ENCODE results near the gene GRK2.

Gene GRK2

DNA sequence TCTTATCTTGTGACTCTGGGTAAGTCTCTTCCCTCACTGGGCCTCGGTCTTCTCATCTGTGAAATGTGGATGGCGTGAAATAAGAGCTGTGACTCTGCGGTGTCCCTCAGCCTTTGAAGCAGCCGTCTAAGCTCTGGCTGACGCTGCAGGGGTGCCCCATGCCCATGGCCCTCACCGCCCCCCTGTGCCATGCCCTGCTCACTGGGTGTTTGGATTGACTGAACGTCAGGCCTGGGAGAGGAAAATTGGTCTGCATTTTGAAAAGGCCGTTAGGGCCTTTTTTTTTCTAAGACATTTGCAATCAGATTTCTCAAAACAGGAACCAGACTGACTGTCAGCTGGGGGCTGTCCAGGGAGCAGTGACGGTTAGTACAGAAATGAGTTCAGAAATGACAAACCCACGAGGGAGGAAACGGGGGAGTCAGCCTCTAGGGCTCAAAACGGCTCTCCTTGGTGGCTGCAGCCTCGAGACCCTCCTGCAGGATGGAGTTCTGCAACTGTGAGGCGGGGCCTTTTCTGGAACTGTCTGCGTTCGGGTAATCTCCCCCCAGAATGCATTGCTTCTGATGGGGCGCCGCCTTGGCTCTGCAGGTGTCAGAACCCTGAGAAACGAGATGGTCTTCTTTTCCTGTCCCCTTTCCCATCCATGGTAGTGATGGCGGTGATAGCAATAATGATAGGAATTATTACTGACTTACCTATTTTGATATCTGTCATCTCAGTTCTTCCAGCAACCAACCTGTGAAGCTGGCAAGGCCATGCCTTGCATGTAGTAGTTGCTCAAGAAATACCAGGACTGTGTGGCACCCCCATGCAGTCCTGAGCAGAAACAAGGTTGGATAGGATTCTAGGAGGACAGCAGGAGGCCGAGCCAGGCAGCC, 2.0 kb downstream of the GRK2 start:
- DNase-seq, result peak in 2 of 10 donors; percentile 74 to 79
- intact Hi-C loops (cut with DNase I), result loop anchor here (5.0 kb wide), 1 partner anchor 114 kb away; no protein-coding TSS in a partner anchor

DNA sequence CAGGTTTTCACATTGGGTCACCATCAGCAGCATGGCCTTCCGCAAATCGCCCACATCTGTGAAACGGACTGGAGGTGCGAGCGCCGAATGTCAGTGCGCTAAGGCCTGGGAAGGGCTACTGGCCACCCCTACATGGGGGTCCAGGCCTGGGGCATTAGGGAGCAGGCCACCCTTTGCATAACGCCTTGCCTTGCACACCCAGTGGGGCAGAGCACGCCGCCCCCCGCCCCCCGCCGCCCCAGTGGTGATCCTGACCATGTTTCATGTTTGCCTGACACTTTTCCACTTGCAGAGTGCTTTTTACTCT, 2.6 kb downstream of the GRK2 start:
- DNase-seq, result peak in 2 of 10 donors; percentile 66 to 76
- intact Hi-C loops (cut with DNase I), result loop anchor here (5.0 kb wide), 1 partner anchor 113 kb away; no protein-coding TSS in a partner anchor

DNA sequence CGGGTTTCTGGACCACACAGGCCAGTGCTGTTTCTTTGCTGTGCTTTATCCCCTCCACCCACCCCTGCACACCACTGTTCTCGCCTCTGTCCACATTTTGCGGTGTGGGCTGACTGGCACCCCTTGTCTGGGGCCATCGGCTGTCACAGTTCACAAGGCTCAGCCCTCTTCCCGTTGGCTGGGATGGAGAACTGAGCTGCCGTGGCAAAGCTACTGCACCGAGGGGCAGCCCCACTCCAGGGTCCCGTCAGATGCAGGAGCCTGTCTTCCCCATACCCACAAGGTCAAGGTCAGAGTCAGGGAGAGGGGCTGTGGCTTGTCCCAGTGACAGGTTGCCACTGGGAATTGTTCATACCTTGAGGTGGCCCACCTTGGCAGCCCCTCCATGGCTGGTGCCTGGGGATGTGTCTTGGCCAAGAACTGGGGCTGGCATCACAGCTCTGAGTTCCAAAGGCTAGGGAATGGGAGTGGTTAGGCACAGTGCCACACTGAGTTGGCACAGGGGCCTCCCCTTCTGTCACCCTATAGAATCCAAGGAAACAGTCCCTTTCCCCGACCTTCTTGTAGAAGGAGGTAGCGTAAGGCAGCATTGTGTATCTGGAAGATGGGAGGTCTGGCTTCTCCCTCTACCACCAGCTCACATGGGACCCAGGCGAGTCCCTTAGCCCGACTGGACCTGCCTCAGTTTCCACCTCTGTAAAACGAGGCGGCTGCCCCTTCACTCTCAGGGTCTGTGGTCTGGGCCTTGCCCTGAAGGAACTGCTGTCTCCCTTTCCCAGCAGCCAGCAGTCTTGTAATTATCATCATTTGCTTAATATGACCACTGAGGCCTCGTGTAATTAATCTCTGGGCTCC, 3.4 kb downstream of the GRK2 start:
- intact Hi-C loops (cut with DNase I), result loop anchor here (5.0 kb wide), 1 partner anchor 113 kb away; no protein-coding TSS in a partner anchor
- DNase-seq, result peak in 4 of 10 donors; percentile 24 to 75 (median 66)

DNA sequence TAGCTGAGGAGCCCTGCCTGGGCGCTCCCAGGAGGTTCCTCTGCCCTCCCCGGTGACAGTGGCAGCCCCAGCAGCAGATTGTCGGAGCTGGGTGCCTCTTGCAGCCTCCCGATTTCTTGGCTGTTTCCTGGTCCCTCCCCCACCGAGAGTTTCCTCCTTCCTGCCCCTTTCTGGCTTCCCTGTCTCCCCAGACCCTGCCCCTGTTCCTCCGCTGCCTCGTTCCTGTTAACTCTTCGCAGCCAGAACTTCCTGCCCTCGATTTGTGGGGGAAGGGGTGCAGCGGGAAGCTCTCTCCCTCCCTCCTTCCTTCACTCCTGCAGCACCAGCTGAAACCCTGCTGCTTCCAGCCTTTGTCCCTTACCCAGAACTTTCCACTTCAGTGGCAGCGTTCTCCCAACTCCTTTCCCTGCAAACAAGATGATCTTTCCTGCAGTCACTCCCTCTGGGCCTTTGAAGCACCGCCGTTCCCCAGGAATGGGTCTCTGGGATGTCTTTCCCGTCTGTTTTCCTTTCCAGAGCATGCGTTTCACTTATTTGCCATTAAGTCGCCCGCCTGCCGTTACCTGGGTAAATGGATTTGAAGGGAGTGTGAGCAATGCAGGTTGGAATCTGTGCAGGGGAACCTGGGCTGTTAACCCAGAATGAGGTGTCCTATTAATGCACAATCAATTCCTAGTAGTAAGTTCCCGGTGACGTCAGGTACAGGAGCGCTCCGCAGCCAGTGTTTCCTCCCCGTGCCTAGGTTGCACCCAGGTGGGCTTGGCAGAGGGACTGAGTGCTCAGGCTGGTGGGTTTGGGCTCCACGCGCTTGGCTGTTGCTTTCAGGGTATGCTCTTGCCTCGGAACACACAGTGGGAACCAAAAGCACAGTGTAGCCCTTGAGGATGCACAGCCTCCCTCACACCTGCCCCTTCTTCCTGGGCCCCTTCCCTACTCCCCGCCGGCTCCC, 4.3 kb downstream of the GRK2 start:
- DNase-seq, result peak in 3 of 10 donors; percentile 75 to 86 (median 84)
- intact Hi-C loops (cut with DNase I), result no loop called here

DNA sequence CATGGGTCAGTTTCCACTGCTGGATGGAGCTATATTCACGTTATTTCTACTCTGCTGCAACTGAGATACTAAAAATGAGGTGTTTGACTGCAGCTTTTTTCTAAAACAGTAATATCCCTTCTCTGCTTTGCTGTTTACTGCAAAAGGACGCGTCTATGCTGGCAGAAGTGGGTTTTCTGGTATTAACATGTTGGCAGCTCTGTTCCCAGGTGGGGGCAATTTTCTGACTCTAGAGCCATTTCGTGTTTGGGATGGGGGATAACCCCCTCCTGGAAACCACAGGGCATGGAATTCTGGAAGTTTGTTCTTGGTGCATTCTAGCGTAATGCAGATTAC, 4.9 kb downstream of the GRK2 start:
- no peak for DNase-seq
- intact Hi-C loops (cut with DNase I), result no loop called here

DNA sequence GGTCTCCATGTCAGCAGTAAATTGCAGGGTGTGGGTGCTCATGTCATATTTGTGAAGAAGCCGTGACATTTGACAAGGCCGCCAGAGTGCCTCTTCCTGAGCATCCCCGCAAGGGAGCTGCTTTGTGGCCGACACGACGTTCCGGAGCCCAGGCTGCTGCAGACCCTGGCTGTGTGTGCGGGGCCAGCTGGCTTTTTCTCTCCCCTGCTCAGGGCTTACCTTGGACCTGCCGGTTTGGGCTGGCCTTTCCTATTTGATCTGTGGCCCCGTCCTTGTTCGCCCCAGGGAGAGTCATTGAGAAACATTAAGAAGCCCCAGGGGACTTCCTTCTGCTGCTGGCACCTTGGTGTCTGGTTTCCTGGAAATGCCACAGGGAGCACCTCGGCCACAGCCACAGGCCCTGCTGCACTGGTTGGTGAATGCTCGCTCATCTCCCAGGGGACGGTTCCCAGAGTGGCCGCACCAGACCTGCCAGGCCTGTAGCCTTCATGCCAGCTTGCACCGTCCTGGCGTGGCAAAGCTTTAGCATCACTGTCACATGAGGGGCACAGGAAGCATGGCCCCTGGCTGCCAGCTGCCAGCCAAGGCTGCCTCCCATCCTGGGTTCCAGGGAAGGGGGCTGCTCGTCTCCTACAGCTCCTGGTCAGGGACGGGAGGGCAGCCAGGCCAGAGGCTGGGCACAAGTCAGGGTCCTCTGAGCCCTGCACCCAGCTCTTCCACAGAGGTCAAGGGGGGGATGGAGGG, 5.4 kb downstream of the GRK2 start:
- intact Hi-C loops (cut with DNase I), result no loop called here
- peak in 3 of 10 donors; percentile 59 to 83 (median 77) for DNase-seq

DNA sequence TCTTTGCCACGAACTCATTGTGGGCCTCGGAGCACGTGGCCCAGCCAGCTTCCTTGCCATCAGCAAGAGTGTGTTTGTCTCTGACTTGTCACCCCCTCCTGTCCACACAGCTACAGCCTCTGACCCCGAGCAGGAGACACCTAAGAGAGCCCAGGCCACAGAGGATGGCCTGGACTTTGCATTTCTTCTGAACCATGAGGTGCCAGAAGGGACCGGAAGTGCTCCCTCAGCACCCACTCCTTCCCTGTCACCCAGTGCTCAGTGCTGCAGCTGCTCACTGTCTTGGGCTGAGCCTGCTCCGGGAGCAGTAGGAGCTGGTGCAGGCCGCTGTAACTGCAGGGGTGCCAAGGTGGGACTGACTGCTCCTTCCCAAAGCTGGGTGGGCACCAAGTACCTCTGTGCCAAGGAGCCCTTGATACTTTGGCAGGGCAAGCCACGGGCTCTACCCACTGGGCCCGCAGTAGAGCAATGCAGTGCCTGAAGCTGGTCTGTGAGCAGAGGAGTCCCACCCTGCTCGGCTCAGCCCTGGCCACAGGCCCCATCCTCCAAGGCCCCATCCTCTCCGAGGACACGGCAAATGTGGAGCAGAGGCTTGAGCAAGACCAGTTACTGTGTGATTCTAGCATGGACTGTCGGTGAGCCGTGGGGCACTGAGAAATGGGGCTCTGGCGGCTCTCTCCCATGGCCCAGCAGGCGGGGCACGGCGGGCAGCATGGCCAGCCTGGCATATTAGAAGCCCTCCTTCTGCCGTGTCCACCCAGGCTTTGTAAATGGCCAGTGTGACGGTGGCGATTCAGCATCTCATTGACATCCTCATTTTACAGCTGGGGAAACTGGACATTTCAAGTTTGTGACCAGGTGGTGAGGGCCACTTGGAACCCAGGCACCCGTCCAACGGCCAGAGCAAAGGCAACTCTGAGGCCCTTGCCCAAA, 6.3 kb downstream of the GRK2 start:
- DNase-seq, result peak in 4 of 10 donors; percentile 24 to 90 (median 80)
- intact Hi-C loops (cut with DNase I), result no loop called here

DNA sequence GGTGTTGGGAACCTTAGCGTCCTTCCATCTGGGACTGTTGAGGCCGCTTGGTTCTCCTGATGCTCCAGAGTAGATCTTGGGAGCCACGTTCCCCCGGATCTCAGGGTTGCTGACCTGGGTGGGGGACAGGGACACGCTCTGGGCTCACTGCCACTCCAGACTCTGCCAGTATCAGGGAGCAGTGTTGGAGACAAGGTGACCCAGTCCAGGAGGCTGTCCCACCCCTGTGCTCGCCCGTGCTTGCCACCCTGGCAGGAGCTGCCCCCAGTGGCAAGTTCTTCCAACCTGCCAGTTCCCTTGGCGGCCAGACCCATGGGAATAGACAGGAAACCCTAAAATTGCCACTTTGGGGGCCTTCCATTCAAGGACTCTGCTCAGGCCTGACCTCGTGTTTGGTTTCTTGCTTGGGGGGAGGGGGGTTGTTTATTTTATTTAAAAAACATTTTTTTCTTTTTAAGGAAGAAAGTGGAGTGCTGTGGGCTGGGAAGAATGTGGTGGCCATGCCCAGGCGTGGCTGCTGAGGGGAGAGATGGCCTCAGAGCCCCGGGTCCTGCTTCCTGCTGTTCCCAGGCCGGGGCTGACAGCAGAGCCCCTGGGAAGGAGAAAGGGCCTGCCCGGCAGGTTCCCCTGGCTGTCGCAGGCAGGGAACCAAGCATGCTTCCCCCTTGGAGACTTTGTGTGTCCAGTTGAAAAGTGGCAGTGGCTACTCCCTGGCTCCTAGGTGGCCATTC, 7.2 kb downstream of the GRK2 start:
- intact Hi-C loops (cut with DNase I), result no loop called here

DNA sequence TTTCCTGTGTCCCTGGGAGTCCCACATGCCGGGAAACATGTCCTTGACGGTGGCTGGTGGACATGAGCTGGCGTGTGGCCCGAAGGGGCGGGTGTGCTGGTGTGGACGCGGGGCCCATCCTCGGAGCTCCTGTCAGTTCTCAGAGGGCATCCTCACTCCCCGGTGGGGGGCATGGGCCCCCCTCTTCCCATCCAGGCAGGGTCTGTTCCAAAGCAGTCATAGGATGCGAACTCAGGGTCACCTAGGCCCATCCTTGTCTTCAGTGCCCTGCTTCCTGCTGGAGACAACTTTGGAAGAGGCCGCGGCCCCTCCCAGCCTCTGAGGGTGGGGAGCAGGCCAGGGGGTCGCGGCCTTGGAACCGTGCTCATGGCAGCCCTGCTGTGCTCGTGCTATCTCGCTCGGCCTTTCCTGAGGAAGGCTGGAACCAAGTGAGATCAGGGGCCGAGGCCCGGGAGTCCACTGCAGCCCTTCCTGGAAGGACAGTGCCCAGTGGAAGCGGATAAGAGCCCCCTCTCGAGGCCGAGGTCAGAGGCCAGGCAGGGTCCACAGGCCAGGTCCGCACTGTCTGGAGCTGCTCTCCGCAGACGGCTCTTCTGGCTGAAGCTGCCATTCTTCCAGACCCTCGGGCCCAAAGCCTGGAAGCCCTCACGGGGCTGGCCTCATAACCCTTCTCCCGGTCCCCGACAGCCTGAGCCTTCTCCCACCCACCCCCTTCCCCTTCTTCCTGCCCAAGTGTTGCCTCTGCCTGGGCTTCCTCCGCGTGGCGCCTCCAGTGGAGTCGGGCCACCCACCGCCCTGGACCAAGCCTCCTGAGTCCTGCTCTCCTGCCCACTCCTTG, 8.7 kb downstream of the GRK2 start:
- intact Hi-C loops (cut with DNase I), result no loop called here
- peak in 4 of 10 donors; percentile 6 to 83 (median 65) for DNase-seq

More for the DNA sequence above, 7.2 kb downstream of the GRK2 start:
- peak in 4 of 10 donors; percentile 6 to 81 (median 70) for DNase-seq

DNA sequence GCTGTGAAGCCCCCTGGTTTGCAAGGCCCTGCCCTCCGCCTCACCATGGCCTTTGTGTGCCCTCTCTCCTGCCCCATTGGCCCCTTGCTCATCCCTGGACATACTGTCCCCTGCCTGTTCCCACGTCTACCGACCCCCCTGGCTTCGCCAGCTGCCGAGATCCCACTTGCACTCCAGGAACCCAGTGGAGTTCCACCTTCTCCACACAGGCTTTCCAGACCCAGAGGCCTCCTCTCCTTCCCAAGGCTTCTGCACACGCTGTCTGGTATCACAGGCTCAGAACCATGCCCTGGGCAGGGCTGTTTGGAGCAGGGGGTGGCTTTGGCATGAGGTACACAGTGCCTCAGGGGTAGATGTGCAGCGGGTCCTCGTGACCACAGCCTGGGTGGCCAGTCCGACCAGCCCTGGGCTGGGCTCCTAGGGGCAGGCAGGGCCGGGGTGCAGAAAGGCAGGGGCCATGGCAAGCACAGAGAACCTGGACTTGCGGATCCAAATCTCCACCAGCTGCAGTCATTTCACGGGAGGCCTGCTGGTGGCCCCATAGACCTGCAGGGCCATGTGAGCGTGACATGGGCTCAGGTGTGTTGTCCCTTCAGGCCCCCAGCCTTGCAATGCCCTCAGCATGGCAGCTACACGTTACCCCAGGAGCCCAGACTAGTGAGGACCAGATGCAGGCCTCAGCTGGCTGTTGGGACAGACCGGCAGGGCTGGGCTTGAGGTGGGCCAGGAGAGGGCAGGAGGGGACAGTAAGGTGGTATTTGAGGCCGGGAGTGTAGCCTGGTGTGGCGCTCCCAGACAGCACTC, 9.5 kb downstream of the GRK2 start:
- intact Hi-C loops (cut with DNase I), result no loop called here
- DNase-seq, result peak in 4 of 10 donors; percentile 4 to 80 (median 65)

DNA sequence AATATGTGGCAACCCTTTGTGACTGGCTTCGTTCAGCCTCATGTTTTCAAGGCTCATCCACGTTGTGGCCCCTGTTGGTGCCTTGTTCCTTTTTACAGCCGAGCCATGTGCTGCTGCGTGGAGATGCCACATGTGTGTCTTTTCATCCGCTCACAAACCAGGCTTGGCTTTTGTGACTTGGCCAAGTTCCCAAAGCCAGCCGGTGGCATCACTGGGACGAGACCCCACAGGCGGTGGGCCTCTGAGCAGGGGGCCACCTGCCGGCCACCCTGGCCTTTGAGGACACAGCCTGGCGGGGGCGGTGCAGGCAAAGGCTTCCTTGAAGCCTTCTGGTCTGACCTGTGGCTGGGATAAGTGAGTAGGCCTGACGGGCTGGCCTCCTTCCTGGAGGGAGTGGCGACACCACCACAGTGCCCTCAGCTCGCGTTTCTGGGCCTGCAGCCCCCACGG, 10.5 kb downstream of the GRK2 start:
- peak in 3 of 10 donors; percentile 48 to 88 (median 56) for DNase-seq
- intact Hi-C loops (cut with DNase I), result no loop called here

DNA sequence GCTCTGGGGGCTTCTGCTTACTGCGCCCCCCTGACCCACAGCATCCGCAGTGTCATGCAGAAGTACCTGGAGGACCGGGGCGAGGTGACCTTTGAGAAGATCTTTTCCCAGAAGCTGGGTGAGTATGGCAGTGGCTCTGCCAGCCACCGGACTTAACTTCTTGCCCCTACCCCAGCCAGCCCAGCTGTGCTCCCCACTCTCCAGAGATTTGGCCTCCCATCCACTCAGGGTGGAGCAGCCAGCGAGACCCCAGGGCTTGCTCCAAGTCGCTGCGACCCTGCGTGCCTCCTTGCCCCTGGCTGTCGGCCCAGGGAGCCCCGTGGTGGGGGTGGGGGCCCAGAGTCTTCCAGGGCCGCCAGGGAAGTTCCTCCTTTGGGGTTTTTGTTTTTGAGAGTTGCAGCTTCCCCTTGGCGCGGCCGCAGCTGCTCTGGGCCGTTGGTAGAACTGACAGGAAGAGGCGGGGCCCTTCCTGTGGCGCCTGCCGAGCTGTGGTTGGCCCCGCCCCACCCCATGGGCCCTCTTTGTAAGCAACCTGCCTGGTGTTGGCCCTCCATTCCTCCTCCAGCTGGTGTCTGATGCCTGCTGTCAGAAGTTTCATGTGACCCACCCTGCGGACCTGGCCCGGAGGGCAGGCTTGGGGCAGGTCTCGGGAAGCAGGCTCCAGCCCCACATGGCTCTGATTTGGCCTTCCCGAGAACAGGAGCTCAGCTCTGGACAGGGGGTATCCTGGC, 11.1 kb downstream of the GRK2 start:
- intact Hi-C loops (cut with DNase I), result no loop called here

DNA sequence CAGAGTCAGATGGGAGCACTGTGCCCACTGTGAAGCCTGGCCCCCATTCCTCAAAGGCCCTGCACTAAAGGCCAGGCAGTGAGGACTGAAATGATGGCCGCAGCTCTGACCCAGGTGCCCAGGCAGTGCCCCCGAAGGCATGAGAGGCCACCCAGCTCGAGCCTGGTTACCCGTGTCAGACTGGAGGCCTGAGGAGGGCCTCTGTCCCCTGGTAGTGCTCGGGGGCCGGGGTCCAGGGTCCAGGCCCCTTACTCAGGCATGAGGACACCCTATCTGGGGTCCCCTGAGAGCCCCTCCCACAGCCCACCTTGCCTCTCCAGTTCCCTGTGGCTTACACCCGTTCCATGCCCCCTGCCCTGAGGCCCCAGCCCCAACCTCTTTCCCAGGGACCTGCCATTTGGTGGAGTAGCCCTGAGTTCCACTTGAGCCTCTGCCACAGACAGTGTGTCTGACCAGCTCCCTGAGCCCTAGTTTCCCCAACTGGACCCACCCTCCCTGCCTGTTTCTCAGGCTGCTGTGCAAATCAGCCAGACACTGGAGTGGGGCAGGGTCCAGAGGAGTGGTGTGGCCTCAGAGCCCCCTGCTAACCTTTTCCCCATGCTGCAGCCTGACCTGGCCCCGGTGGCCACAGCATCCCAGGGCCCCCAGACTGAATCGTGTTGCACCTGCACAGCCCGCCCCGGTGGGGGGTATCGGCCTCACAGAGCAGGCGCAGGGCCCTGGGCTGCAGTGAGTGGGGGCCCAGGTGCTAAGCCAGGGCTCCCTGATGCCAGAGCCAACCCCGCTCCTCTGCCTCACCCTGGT, 12.1 kb downstream of the GRK2 start:
- peak in 3 of 10 donors; percentile 48 to 78 (median 59) for DNase-seq
- intact Hi-C loops (cut with DNase I), result no loop called here

More for the DNA sequence above, 11.1 kb downstream of the GRK2 start:
- DNase-seq, result peak in 3 of 10 donors; percentile 82 to 94 (median 88)

DNA sequence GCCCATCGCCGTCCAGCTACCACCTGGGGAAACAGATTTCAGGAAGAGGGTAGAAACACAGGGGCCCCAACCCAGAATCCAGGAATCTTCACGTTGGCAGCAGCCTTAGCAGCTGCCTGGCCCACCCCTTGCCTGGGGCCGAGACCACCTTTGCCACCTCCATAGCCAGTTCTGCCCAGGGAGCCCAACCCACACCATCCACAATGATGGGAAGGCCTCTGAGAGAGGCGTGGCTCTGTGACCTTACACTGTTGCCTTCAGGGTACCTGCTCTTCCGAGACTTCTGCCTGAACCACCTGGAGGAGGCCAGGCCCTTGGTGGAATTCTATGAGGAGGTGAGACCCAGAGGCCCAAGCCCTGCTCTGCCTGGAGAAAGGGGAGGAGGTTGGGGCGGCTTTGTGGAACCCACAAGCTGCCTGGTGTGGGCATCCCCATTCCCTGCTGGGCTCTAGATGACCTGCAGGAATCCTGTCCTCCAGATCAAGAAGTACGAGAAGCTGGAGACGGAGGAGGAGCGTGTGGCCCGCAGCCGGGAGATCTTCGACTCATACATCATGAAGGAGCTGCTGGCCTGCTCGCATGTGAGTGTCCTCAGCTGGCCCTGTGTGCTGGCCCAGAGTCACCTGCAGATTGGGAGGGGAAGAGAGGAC, 12.8 kb downstream of the GRK2 start:
- DNase-seq, result peak in 3 of 10 donors; percentile 52 to 67 (median 66)
- intact Hi-C loops (cut with DNase I), result no loop called here

All from posterior cingulate gyrus (tissue), 11 donors.